GM18867 (cell line): ENCODE results near the gene PSMD3.
A peak's percentile ranks its signal among the peaks of the same experiment; 100 is the strongest.

Experiments used
- ATAC-seq: cut with Tn5 transposase; IDR thresholded peaks from one replicate; pipeline ENCODE4 v1.9.1; 2021; ENCODE audit warnings: mild to moderate bottlenecking, moderate library complexity; ENCODE audit not compliant: unreplicated experiment

The PSMD3 gene

GRCh38 chr17:39955726-39956225 lies 24.8 kb upstream of the PSMD3 start:
- no peak for ATAC-seq

GRCh38 chr17:39960524-39961041 lies 20.0 kb upstream of the PSMD3 start:
- no peak for ATAC-seq

- no peak for ATAC-seq
Observed at GRCh38 chr17:39962642-39963220, 17.9 kb upstream of the PSMD3 start, which contains the start of gene GSDMA. Gene GSDMA (plus strand): TSS chr17:39963004. CDS start chr17:39965688, 2,684 bp downstream.

- ATAC-seq, result no peak
Observed at GRCh38 chr17:39963829-39964228, 16.8 kb upstream of the PSMD3 start.

GRCh38 chr17:39965017-39965699 lies 15.4 kb upstream of the PSMD3 start:
- no peak for ATAC-seq

- no peak for ATAC-seq
Observed at GRCh38 chr17:39966771-39967170, 13.8 kb upstream of the PSMD3 start.

GRCh38 chr17:39968761-39969160 lies 11.8 kb upstream of the PSMD3 start:
- no peak for ATAC-seq

GRCh38 chr17:39969375-39969774 lies 11.2 kb upstream of the PSMD3 start:
- no peak for ATAC-seq

- ATAC-seq, result no peak
Observed at GRCh38 chr17:39970157-39970692, 10.4 kb upstream of the PSMD3 start.

GRCh38 chr17:39971076-39971603 lies 9.5 kb upstream of the PSMD3 start:
- no peak for ATAC-seq

GRCh38 chr17:39972271-39972670 lies 8.3 kb upstream of the PSMD3 start:
- ATAC-seq, result no peak

- no peak for ATAC-seq
Observed at GRCh38 chr17:39973496-39973895, 7.1 kb upstream of the PSMD3 start.

- ATAC-seq, result no peak
Observed at GRCh38 chr17:39974433-39974832, 6.2 kb upstream of the PSMD3 start.

GRCh38 chr17:39975801-39976200 lies 4.8 kb upstream of the PSMD3 start:
- ATAC-seq, result no peak

GRCh38 chr17:39979016-39979670 lies 1.5 kb upstream of the PSMD3 start:
- ATAC-seq, result no peak

- ATAC-seq, result peak; percentile 18
Observed at GRCh38 chr17:39979893-39980350, 685 bp upstream of the PSMD3 start.

- no peak for ATAC-seq
Observed at GRCh38 chr17:39981207-39981741, 667 bp downstream of the PSMD3 start.

- no peak for ATAC-seq
Observed at GRCh38 chr17:39981766-39982375, 1.3 kb downstream of the PSMD3 start.

- no peak for ATAC-seq
Observed at GRCh38 chr17:39988206-39988810, 7.7 kb downstream of the PSMD3 start.

GRCh38 chr17:39994448-39994847 lies 13.8 kb downstream of the PSMD3 start:
- ATAC-seq, result no peak
